Astrocyte (in vitro differentiated cells and primary cell): Measurements from ENCODE around the gene TREX2. TPM values are rescaled to one million over a fixed set of nuclear protein-coding genes. Genes with fewer than 3 reads are reported as not detected.
A peak's percentile ranks its signal among the peaks of the same experiment; 100 is the strongest.

Experiments used
- DNase-seq: peaks from one replicate; pipeline ENCODE4 v3.0.0-alpha.2; 2010; ENCODE audit warnings: low read depth
- FAIRE-seq: peaks from 2 replicates; lab custom pipeline; 2011; peaks lifted over from hg19 to GRCh38; lab: Jason Lieb, UNC
- H2AFZ ChIP-seq: 2 replicates; pipeline ENCODE4 v1.6.0; 2012; ENCODE audit warnings: low read depth, low read length, inconsistent platforms
- H3K27ac ChIP-seq: 2 replicates; pipeline ENCODE4 v1.5.1; 2011; ENCODE audit warnings: low read depth, low read length, inconsistent platforms
- H3K27me3 ChIP-seq: 2 replicates; pipeline ENCODE4 v1.6.0; 2011; ENCODE audit warnings: low read length, inconsistent platforms; ENCODE audit not compliant: insufficient read depth
- H3K36me3 ChIP-seq: 2 replicates; pipeline ENCODE4 v1.5.1; 2011; ENCODE audit warnings: low read length, inconsistent platforms; ENCODE audit not compliant: insufficient read depth
- H3K4me1 ChIP-seq: 2 replicates; pipeline ENCODE4 v1.5.1; 2011; ENCODE audit warnings: low read length, inconsistent platforms; ENCODE audit not compliant: insufficient read depth
- H3K4me2 ChIP-seq: 2 replicates; pipeline ENCODE4 v1.6.0; 2012; ENCODE audit warnings: low read length, inconsistent platforms
- H3K4me3 ChIP-seq: 2 replicates; pipeline ENCODE4 v1.5.1; 2011; ENCODE audit warnings: low read depth, mild to moderate bottlenecking, low read length, inconsistent platforms; ENCODE audit not compliant: insufficient read depth
- H3K79me2 ChIP-seq: 2 replicates; pipeline ENCODE4 v1.6.0; 2012; ENCODE audit warnings: mild to moderate bottlenecking, low read length, inconsistent platforms; ENCODE audit not compliant: insufficient read depth
- H3K9ac ChIP-seq: 2 replicates; pipeline ENCODE4 v1.6.0; 2012; ENCODE audit warnings: mild to moderate bottlenecking, low read length, inconsistent platforms
- H3K9me3 ChIP-seq: 2 replicates; pipeline ENCODE4 v1.5.1; 2012; ENCODE audit warnings: low read depth, mild to moderate bottlenecking, low read length, inconsistent platforms; ENCODE audit not compliant: insufficient read depth
- H4K20me1 ChIP-seq: 2 replicates; pipeline ENCODE4 v1.6.0; 2012; ENCODE audit warnings: low read length, inconsistent platforms; ENCODE audit not compliant: insufficient read depth
- H3K27ac Mint-ChIP-seq: one replicate; pipeline ENCODE4 v1.8.0; 2021; ENCODE audit warnings: mild to moderate bottlenecking, mixed read lengths; ENCODE audit not compliant: unreplicated experiment
- H3K27me3 Mint-ChIP-seq: one replicate; pipeline ENCODE4 v1.8.0; 2021; ENCODE audit warnings: low read depth, mixed read lengths; ENCODE audit not compliant: unreplicated experiment
- H3K36me3 Mint-ChIP-seq: one replicate; pipeline ENCODE4 v1.8.0; 2021; ENCODE audit warnings: low read depth, mixed read lengths; ENCODE audit not compliant: unreplicated experiment
- H3K4me1 Mint-ChIP-seq: one replicate; pipeline ENCODE4 v1.8.0; 2021; ENCODE audit warnings: low read depth, mixed read lengths; ENCODE audit not compliant: unreplicated experiment
- H3K4me3 Mint-ChIP-seq: one replicate; pipeline ENCODE4 v1.8.0; 2021; ENCODE audit warnings: mild to moderate bottlenecking, moderate library complexity, mixed read lengths; ENCODE audit not compliant: unreplicated experiment
- H3K9me3 Mint-ChIP-seq: one replicate; pipeline ENCODE4 v1.8.0; 2021; ENCODE audit warnings: mild to moderate bottlenecking, mixed read lengths; ENCODE audit not compliant: unreplicated experiment
- CTCF ChIP-seq: IDR thresholded peaks from 2 replicates; pipeline ENCODE4 v1.5.1; 2011; ENCODE audit warnings: low read depth, mild to moderate bottlenecking, inconsistent platforms, low read length, moderate library complexity; ENCODE audit not compliant: insufficient read depth
- EZH2 ChIP-seq: IDR thresholded peaks from 2 replicates; pipeline ENCODE4 v1.6.1; 2012; ENCODE audit warnings: mild to moderate bottlenecking, low read length, inconsistent platforms; ENCODE audit not compliant: insufficient read depth
- total RNA-seq: library from RNA; stranded (reverse); gene quantifications from 2 replicates; pipeline ENCODE4 v1.2.1, GENCODE V29; 2021

The TREX2 gene
- total RNA-seq, 1 donor from 2014 or later = 0.36 TPM

- H3K27ac Mint-ChIP-seq = no peak overlapping the region
- H3K36me3 Mint-ChIP-seq = peaks cover 3% of the 10 kb centered on the region
- H3K27me3 Mint-ChIP-seq = peaks cover 1% of the 10 kb centered on the region
- H4K20me1 ChIP-seq = no peaks in the 10 kb centered on the region
- peaks cover 6% of the 10 kb centered on the region for H3K4me1 Mint-ChIP-seq
- H3K4me2 ChIP-seq = no peak overlapping the region
- peaks cover 10% of the 10 kb centered on the region for H3K79me2 ChIP-seq
- FAIRE-seq = no peak
- no peak overlapping the region for H3K4me3 ChIP-seq
- peaks cover 34% of the 10 kb centered on the region for H3K4me1 ChIP-seq
- H3K9me3 ChIP-seq = no peaks in the 10 kb centered on the region
- H3K36me3 ChIP-seq = no peaks in the 10 kb centered on the region
- no peaks in the 10 kb centered on the region for H3K9me3 Mint-ChIP-seq
- DNase-seq = no peak
- H3K27ac ChIP-seq = no peak overlapping the region
- H3K27me3 ChIP-seq = no peaks in the 10 kb centered on the region
- H3K9ac ChIP-seq = no peak overlapping the region
- TF ChIP-seq EZH2 = no peak
- no peak for TF ChIP-seq CTCF
- H3K4me3 Mint-ChIP-seq = no peak overlapping the region
- H2AFZ ChIP-seq = no peak overlapping the region
Observed at GRCh38 chrX:153473126-153473525, 27.3 kb upstream of the TREX2 start.

GRCh38 chrX:153471663-153472280, 25.9 kb upstream of the TREX2 start:
- H3K36me3 Mint-ChIP-seq = peaks cover 3% of the 10 kb centered on the region
- FAIRE-seq = no peak
- peak; percentile 59 for DNase-seq
- H2AFZ ChIP-seq = no peak overlapping the region
- H3K9me3 Mint-ChIP-seq = no peaks in the 10 kb centered on the region
- no peaks in the 10 kb centered on the region for H3K9me3 ChIP-seq
- no peaks in the 10 kb centered on the region for H3K27me3 ChIP-seq
- peak overlapping the region; percentile 58 for H3K27ac Mint-ChIP-seq
- peak overlapping the region; percentile 19 for H3K27ac ChIP-seq
- peaks cover 23% of the 10 kb centered on the region for H3K4me1 ChIP-seq
- H3K4me1 Mint-ChIP-seq = peaks cover 6% of the 10 kb centered on the region
- H3K9ac ChIP-seq = no peak overlapping the region
- no peaks in the 10 kb centered on the region for H4K20me1 ChIP-seq
- no peak overlapping the region for H3K4me3 Mint-ChIP-seq
- H3K36me3 ChIP-seq = no peaks in the 10 kb centered on the region
- no peaks in the 10 kb centered on the region for H3K27me3 Mint-ChIP-seq
- TF ChIP-seq CTCF (no peak), EZH2 (no peak)
- peaks cover 10% of the 10 kb centered on the region for H3K79me2 ChIP-seq
- H3K4me2 ChIP-seq = no peak overlapping the region
- H3K4me3 ChIP-seq = no peak overlapping the region
